GM12865 (cell line): ENCODE results near the gene RPS21.

Experiments
- DNase-seq: peaks from one replicate; pipeline ENCODE4 v3.0.0; 2010; ENCODE audit warnings: low read depth
- H3K4me3 ChIP-seq: 2 replicates; pipeline ENCODE4 v1.5.1; 2011; ENCODE audit warnings: mild to moderate bottlenecking, low read depth, low read length, control low read depth
- TF ChIP-seq, protein P1 (sequence below): IDR thresholded peaks from 2 replicates; pipeline ENCODE4 v1.5.1; 2011; ENCODE audit warnings: low read length, control low read depth, low read depth, inconsistent platforms; ENCODE audit not compliant: insufficient read depth; ENCODE audit errors: missing control alignments

Gene RPS21

DNA sequence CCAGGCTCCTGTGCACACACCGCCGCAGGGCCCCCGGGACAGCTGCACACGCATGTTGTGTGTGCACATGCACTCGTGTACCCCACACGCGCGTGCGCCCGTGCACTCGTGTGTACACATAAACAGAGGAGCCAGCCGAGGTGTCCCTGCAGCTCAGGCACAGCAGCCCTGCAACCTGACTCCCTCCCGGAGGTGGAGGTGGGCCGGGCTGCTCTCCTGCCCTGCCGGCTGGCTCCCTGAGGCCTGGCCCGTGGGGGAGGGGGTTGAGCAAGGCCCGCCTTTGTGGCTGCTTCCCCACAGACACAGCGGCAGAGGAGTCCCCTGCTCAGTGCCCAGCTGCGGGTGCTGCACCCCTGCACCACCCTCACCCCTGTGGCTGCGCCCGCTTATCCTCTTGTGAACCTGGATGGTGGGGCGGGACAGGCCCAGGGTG lies 39.8 kb downstream of the RPS21 start:
- no peak for DNase-seq
- TF ChIP-seq, protein P1, sequence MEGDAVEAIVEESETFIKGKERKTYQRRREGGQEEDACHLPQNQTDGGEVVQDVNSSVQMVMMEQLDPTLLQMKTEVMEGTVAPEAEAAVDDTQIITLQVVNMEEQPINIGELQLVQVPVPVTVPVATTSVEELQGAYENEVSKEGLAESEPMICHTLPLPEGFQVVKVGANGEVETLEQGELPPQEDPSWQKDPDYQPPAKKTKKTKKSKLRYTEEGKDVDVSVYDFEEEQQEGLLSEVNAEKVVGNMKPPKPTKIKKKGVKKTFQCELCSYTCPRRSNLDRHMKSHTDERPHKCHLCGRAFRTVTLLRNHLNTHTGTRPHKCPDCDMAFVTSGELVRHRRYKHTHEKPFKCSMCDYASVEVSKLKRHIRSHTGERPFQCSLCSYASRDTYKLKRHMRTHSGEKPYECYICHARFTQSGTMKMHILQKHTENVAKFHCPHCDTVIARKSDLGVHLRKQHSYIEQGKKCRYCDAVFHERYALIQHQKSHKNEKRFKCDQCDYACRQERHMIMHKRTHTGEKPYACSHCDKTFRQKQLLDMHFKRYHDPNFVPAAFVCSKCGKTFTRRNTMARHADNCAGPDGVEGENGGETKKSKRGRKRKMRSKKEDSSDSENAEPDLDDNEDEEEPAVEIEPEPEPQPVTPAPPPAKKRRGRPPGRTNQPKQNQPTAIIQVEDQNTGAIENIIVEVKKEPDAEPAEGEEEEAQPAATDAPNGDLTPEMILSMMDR = no peak
- H3K4me3 ChIP-seq = no peak overlapping the region

DNA sequence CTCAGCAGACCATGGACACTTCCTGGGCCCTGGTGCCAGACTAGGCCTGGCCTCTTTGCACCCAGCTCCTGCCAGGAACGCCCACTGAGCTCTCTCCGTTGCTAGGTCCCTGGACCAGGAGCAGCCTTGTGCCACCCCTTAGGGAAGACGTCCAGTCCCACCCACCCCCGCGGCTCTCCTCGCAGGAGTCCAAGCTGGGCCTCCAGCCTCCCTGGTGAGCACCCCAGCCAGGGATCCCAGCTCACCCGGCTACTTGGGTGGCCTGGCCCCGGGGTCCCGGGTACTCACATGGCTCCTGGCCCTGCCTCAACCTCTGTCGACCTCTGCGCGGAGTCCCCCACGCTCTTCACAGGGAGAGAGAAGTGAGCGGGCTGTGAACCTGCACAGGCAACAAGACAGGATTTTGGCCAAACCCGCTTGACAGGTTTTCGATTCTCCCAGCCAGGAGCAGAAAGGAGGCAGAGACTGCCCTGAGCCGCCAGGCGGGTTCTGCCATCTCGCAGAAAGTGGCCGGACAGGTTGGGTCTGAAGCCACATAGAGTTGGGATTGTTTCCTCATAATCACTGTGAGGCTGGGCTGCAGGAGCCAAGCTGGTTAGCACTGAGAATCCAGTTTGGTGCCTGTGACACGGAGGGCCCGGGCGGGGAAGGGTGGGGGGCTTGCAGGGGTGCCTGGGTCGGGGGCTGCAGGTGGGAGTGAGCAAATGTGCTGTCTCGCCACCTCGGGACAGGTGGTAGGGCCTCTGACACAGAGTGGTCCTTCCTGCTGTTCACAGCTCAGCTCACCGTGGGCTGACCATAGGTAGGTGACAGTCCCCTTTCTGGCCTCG lies 40.5 kb downstream of the RPS21 start, which contains the start of gene RBBP8NL:
Gene RBBP8NL (minus strand): TSS at position 368 of the 830 bp plus-strand sequence. CDS start 7,892 bp downstream, outside the sequence.
- DNase-seq = no peak
- H3K4me3 ChIP-seq = no peak within 1 kb of the TSS
- TF ChIP-seq, protein P1 = no peak

DNA sequence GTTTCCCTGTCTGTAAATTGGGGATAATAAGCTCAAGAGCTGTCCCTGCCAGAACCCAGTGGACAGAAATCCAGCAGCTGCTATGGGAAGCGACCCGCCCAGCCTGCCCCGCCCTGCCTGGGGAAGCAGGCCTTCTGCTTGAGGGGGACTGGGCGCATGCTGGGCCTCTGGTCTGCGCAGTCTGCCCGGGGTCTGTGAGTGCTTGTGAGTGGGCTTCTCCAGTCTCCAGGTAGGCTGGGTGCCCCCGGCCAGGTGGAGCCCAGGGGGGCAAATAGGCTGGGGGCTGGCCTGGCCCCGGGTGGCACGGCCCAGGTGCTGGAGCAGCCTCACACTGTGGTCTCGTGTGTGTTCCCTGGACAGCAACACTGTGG lies 41.1 kb downstream of the RPS21 start:
- no peak overlapping the region for H3K4me3 ChIP-seq
- TF ChIP-seq, protein P1 = no peak
- DNase-seq = no peak

DNA sequence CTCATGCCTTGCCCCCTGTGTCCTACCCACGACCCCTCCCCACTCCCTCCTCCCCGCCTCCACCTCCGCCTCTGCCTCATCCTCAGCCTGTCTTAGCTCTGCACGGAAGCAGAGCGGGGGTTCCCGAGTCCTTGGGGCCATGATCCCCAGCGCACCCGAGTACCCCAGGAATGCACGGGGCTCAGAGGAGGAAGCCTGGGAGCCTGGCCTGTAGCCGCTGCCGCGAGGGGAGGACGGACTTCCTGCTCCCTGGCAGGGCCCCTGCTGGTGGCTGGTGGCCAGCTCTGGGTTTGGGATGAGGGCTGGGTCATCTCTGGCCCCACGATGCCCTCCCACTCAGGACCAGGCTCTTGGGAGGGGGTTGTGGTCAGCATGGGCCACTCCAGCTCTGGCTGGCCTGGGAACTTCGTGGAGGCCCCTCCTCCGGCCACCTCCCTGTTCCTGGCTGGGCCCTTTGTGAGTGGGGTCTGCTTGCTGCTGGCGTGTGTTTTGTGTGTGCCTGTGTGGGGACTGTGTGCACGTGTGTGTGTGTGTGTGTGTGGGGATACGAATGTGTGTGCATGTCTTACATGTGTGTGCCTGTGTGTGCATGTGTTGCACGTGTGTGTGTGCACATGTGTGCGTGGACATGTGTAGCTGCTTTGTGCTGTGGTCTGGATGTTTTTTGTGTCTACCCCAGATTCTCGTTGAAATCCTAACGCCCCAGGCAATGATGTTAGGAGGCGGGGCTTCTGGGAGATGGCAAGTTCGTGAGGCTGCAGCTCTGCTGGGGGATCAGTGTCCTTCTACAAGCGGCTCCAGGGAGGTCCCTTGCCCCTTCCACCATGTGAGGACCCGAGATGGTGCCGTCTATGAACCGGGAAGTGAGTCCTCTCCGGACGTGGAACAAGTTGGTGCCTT lies 41.7 kb downstream of the RPS21 start:
- H3K4me3 ChIP-seq = no peak overlapping the region
- DNase-seq = no peak
- TF ChIP-seq, protein P1 = no peak

DNA sequence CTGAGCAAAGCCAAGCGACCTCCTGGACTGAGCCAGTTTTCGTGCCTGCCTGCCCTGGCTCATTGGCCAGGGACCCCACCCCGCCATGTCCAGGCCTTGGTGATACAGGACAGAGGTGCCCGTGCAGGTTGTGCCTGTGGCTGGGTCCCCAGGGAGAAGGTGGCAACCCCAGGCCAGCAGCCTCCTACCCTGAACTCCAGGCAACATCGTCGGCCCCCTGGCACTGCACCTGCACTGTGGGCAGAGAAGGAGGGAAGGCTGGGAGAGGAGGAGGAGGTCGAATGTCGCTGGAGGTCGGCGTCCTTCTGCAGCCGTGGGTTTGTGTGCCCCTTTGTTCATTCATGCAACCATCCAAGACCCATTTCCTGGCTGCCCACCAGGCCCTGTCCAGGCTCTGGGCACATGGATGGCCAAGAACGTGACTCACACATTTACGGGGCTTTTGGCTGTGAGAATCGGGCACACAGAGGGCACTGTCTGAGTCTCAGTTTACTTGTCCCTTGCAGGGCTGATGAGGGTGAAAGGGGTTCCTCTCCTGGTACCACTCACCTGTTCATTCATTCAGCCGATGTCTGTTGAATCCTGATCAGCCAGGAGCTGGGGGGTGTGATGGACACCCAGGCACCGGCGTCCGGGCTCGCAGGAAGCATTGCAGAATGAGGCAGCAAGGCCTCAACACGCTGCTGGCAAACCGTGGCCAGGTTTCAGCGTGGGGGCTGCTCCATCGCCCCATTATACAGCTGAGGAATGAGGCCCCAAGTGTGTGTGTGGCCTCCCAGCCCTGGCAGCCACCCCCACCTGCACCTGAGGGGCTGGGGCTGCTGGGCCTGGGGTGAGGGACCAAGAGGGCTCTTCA lies 42.8 kb downstream of the RPS21 start:
- DNase-seq = no peak
- TF ChIP-seq, protein P1 = no peak
- no peak overlapping the region for H3K4me3 ChIP-seq

DNA sequence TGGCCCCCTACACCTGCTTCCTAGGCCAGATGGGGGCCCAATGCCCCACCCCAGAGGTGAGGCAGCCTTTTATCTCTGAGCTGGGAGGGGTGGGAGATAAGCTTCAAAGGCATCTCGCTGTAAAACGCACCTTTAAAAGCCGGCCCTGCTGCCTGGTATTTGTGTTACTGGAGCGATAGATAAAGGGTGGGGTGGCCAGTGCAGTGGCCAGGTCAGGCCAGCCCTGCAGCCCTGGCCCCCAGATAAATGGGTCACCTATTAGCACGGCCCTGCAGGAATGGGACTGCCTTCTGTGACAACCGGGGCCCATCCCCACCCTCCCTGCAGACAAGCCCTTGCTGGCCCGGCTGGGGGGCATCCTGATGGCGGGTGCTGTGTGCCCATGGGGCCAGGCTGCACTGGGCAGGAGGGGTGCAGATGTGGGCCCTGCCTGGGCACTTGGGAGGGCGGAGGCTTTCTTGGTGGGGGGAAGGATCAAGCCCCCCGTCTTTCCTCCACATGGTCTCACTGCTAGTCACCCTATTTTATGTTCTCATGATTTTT lies 43.5 kb downstream of the RPS21 start:
- no peak for DNase-seq
- TF ChIP-seq, protein P1 = no peak
- H3K4me3 ChIP-seq = no peak overlapping the region
